Thyroid gland (tissue), 4 donors: Measurements from ENCODE around the gene CCT7. TPM values are rescaled to one million over a fixed set of nuclear protein-coding genes. Genes with fewer than 3 reads are reported as not detected.

ENCODE experiments used
- DNase-seq, 2 donors: peaks; one replicate each; pipeline ENCODE4 v3.0.0-alpha.2; 2019
- H3K27ac ChIP-seq, 3 donors: fragments of 200-600 bp; sonication (generic); 1 replicate in 2 of 3; 2 replicates in 1 of 3; pipeline ENCODE4 v1.5.1; 2016 to 2019; ENCODE audit warnings: mild to moderate bottlenecking in 1 of 3, moderate library complexity in 1 of 3
- H3K27me3 ChIP-seq: fragments of 200-600 bp; sonication (generic); one replicate; pipeline ENCODE4 v1.5.1; 2019
- H3K36me3 ChIP-seq, 2 donors: fragments of 200-600 bp; sonication (generic); one replicate each; pipeline ENCODE4 v1.5.1; 2016 to 2019
- H3K4me1 ChIP-seq, 2 donors: fragments of 200-600 bp; sonication (generic); one replicate each; pipeline ENCODE4 v1.5.1; 2017 to 2019
- H3K4me3 ChIP-seq, 3 donors: fragments of 200-600 bp; sonication (generic); replicated peaks in 1 of 3; 1 replicate in 2 of 3; 2 replicates in 1 of 3; pipeline ENCODE4 v1.5.1; 2016; ENCODE audit warnings: mild to moderate bottlenecking in 1 of 3
- H3K9me3 ChIP-seq: fragments of 200-600 bp; sonication (generic); one replicate; pipeline ENCODE4 v1.5.1; 2017
- POLR2A ChIP-seq, 2 donors: fragments of 450-650 bp; IDR thresholded peaks; one replicate each; pipeline ENCODE4 v1.6.1; 2017; ENCODE audit warnings: antibody characterized with exemption in 2 of 2, mild to moderate bottlenecking in 2 of 2, moderate library complexity in 1 of 2
- WGBS, 2 donors: methylation state at CpG; one replicate each; pipeline ENCODE4 v1.1.5; 2017; 5-methylcytosine and 5-hydroxymethylcytosine counted together
- intact Hi-C: fragments of 100-400 bp; cut with DNase I; formaldehyde crosslinking; loops from one replicate; pipeline ENCODE4 v1.15.1; 2023
- total RNA-seq, 4 donors: library from RNA; depleted of rRNA; stranded (reverse); fragments of >200 nt; gene quantifications; one replicate each; pipeline ENCODE4 v1.2.3, GENCODE V29; 2016
- TF ChIP-seq, protein P1 (sequence below), 6 experiments: fragments of 200-600 bp in 3 of 6; fragments of 450-650 bp in 3 of 6; sonication (generic) in 3 of 6; IDR thresholded peaks; one replicate each; pipeline ENCODE4 v1.5.1; 2016 to 2019; ENCODE audit warnings: antibody characterized with exemption in 6 of 6, mild to moderate bottlenecking in 2 of 6, inconsistent platforms in 1 of 6, moderate library complexity in 1 of 6

CCT7 gene
- total RNA-seq, 4 donors from 2014 or later = 160 to 205 (median 189) TPM

DNA sequence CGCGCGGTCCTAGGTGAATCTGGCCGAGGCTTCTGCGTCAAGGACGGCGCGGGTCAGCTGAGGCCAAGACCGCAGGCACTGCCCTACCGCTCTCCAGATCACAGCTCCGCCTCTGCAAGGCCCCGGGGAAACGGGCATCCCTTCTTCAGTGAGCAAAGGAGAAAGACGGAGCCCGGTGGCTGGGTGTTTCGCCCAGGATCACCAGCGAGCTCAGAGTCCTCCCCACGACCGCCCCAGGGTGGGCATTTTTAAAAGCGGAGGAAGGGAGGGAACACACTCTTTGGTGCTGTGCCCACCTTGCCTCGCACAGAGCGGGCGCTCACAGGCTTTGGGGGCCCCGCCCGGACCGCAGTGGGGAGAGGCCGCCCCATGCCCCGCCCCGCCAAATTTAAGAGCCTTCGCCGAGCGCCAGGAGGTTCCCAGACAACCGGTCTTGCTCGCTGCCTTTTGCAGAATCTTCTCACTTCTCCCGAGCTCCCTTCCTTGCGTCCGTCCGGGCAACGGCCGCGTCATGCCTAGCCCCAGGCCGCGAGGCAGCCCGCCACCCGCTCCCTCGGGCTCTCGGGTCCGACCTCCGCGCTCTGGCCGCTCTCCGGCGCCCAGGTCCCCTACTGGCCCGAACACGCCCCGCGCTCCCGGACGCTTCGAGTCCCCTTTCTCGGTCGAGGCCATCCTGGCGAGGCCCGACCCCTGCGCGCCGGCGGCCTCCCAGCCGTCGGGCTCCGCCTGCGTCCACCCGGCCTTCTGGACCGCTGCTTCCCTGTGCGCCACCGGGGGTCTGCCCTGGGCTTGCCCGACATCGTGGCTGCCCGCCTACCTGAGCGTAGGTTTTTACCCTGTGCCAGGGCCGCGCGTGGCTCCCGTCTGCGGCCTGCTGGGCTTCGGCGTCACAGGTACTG lies 31.7 kb upstream of the CCT7 start, which contains the start of gene NOTO:
Gene NOTO (plus strand): TSS at position 419 of the 899 bp plus-strand sequence. CDS start 93 bp downstream, at position 512.
- Histone ChIP-seq H3K4me3 (peak within 1 kb of the TSS in 1 of 3 donors; percentile 13), H3K27ac (no peak within 1 kb of the TSS), H3K9me3 (no peaks in the 10 kb centered on the region), H3K36me3 (no peaks in the 10 kb centered on the region), H3K4me1 (peaks cover 11 to 14% of the 10 kb centered on the region in 2 donors), H3K27me3 (peaks cover 11% of the 10 kb centered on the region)
- no peak for TF ChIP-seq POLR2A (IDR thresholded peaks at IDR 0.05)
- TF ChIP-seq, protein P1, sequence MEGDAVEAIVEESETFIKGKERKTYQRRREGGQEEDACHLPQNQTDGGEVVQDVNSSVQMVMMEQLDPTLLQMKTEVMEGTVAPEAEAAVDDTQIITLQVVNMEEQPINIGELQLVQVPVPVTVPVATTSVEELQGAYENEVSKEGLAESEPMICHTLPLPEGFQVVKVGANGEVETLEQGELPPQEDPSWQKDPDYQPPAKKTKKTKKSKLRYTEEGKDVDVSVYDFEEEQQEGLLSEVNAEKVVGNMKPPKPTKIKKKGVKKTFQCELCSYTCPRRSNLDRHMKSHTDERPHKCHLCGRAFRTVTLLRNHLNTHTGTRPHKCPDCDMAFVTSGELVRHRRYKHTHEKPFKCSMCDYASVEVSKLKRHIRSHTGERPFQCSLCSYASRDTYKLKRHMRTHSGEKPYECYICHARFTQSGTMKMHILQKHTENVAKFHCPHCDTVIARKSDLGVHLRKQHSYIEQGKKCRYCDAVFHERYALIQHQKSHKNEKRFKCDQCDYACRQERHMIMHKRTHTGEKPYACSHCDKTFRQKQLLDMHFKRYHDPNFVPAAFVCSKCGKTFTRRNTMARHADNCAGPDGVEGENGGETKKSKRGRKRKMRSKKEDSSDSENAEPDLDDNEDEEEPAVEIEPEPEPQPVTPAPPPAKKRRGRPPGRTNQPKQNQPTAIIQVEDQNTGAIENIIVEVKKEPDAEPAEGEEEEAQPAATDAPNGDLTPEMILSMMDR (IDR thresholded peaks at IDR 0.05) = no peak
- intact Hi-C loops = no loop called here
- DNase-seq = peak; percentile 16 to 23
- 9% methylated on average over 14 to 16 of the region's 87 CpGs for WGBS, 2 donors

DNA sequence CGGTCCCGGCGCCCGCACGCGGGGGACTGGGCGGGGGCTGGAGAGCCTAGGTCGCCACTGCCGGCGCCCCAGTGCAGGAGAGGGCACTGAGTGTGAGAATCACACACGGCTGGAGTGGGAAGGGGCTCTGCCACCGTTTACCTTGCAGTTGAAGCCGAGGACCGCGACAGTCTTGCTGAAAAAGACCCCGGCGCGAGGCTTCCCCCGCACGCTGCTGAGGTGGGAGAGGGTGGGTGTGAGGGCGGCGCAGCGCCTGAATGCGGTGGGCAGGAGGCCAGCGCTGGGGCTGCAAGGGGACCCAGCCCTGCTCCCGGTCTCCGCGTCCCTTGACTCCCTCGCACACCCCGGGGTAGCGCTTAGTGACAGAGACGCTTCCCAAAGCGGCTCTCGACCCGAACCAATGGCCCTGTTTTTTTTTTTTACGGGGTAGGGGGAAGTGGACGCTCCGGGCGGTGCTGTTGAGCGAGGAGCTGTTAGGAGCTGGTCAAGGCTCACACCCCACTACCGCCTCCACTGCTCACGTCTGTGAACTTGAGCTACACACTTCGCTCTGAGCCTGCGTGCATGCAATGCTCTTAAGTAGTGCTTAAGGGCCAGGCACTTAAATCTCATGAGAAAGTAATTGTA lies 30.9 kb upstream of the CCT7 start:
- peak; percentile 41 to 70 for DNase-seq
- TF ChIP-seq POLR2A (IDR thresholded peaks at IDR 0.05) = no peak
- TF ChIP-seq, protein P1 (IDR thresholded peaks at IDR 0.05) = no peak

DNA sequence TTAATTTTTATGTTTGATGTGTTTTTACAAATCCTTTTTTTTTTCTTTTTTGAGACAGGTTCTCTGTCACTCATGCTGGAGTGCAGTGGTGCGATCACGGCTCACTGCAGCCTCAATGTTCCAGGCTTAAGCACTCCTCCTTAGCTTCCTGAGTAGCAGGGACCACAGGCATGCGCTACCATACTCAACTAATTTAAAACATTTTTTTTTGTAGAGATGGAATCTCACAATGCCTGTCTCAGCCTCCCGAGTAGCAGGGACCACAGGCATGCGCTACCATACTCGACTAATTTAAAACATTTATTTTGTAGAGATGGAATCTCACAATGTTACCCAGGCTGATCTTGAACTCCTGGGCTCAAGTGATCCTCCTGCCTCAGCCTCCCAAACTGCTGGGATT lies 28.5 kb upstream of the CCT7 start:
- H3K27ac ChIP-seq = no peak overlapping the region
- no peaks in the 10 kb centered on the region for H3K9me3 ChIP-seq
- intact Hi-C loops = no loop called here
- peaks cover 11% of the 10 kb centered on the region for H3K27me3 ChIP-seq
- no peak for TF ChIP-seq POLR2A (IDR thresholded peaks at IDR 0.05)
- TF ChIP-seq, protein P1 (IDR thresholded peaks at IDR 0.05) = no peak
- H3K4me3 ChIP-seq = no peak overlapping the region
- no peak for DNase-seq
- WGBS, 2 donors = 69 to 71% methylated on average over 6 of the region's 6 CpGs
- peaks cover 11 to 14% of the 10 kb centered on the region in 2 donors for H3K4me1 ChIP-seq
- no peaks in the 10 kb centered on the region for H3K36me3 ChIP-seq

More for the DNA sequence above, 30.9 kb upstream of the CCT7 start:
- Histone ChIP-seq H3K4me1 (peaks cover 11 to 14% of the 10 kb centered on the region in 2 donors), H3K4me3 (peak overlapping the region in 1 of 3 donors; percentile 13), H3K27ac (no peak overlapping the region), H3K36me3 (no peaks in the 10 kb centered on the region), H3K27me3 (peaks cover 11% of the 10 kb centered on the region), H3K9me3 (no peaks in the 10 kb centered on the region)
- intact Hi-C loops = no loop called here
- WGBS, 2 donors = 2 to 6% methylated on average over 9 to 12 of the region's 44 CpGs

DNA sequence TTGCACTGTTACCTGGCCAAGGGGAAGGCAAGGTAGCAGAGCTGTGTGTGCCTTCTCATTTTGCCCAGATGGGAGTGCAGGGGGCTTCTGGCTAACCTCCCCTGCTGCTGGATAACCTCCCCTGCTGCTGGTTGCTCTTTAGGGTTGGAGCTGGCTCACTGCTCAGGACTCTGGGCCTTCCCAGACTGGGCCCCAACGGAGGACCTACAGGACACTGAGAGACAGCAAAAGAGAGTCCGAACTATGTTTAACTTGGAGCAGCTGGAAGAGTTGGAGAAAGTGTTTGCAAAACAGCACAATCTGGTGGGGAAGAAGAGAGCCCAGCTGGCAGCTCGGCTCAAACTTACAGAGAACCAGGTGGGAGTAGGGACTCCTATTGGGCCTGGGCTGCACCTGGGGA lies 25.9 kb upstream of the CCT7 start:
- peaks cover 11% of the 10 kb centered on the region for H3K27me3 ChIP-seq
- 67 to 79% methylated on average over 3 of the region's 3 CpGs for WGBS, 2 donors
- DNase-seq = no peak
- intact Hi-C loops = no loop called here
- no peaks in the 10 kb centered on the region for H3K9me3 ChIP-seq
- no peak overlapping the region for H3K4me3 ChIP-seq
- TF ChIP-seq, protein P1 (IDR thresholded peaks at IDR 0.05) = no peak
- no peak for TF ChIP-seq POLR2A (IDR thresholded peaks at IDR 0.05)
- no peaks in the 10 kb centered on the region for H3K36me3 ChIP-seq
- H3K27ac ChIP-seq = no peak overlapping the region
- H3K4me1 ChIP-seq = peaks cover under 1 to 9% of the 10 kb centered on the region in 2 donors
